ENCODE results near the gene FAM111A. TPM values are rescaled to one million over a fixed set of nuclear protein-coding genes. Genes with fewer than 3 reads are reported as not detected.
A peak's percentile ranks its signal among the peaks of the same experiment; 100 is the strongest.
"Not testable (repeated sequence)": the region's sequence is repeated elsewhere in the genome, so short reads cannot be mapped to it uniquely, and the experiment has no call there.

Gene FAM111A, protein sequence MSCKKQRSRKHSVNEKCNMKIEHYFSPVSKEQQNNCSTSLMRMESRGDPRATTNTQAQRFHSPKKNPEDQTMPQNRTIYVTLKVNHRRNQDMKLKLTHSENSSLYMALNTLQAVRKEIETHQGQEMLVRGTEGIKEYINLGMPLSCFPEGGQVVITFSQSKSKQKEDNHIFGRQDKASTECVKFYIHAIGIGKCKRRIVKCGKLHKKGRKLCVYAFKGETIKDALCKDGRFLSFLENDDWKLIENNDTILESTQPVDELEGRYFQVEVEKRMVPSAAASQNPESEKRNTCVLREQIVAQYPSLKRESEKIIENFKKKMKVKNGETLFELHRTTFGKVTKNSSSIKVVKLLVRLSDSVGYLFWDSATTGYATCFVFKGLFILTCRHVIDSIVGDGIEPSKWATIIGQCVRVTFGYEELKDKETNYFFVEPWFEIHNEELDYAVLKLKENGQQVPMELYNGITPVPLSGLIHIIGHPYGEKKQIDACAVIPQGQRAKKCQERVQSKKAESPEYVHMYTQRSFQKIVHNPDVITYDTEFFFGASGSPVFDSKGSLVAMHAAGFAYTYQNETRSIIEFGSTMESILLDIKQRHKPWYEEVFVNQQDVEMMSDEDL
- total RNA-seq = 10 to 100 TPM; 80.2 to 92.7 TPM

GRCh38 chr11:59142530-59143507 is at the start of gene FAM111A:
TSS of gene FAM111A (plus strand) at chr11:59142856. CDS start at chr11:59148873, 6,017 bp downstream.
- H3K27ac Mint-ChIP-seq = peak within 1 kb of the TSS; percentile 91
- peak within 1 kb of the TSS; percentile 96 for H3K4me3 Mint-ChIP-seq
- peak; percentile 88 for ATAC-seq (replicated peaks)
- H3K4me1 Mint-ChIP-seq = peaks cover 19% of the 10 kb centered on the region
- H3K9me3 Mint-ChIP-seq = no peaks in the 10 kb centered on the region
- H3K27me3 Mint-ChIP-seq = no peaks in the 10 kb centered on the region
- peaks cover 45% of the 10 kb centered on the region for H3K36me3 Mint-ChIP-seq (ENCODE audit: low read depth)

DNA sequence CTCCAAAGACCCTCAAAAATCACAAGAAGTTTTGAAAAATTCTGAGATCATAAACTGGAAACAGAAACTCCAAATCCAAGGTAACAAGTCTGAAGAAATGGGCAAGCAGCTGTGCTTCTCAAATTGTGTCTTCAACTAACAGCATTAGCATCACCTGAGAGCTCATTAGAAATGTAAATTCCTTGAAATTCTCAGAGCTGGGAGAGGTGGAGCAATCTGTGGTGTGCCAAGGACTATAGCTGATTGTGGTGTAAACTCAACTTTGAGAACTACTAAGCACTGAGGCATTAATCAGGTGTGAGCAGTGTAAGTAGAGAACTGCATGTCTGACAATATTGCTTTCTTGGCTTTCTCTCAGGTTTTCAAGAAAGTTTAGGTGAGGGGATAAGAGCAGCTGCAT is 49.1 kb upstream of the FAM111A start:
- H3K27me3 Mint-ChIP-seq = peaks cover 13% of the 10 kb centered on the region
- ATAC-seq (replicated peaks); H3K36me3 Mint-ChIP-seq (ENCODE audit: low read depth); H3K27ac Mint-ChIP-seq; H3K9me3 Mint-ChIP-seq; H3K4me3 Mint-ChIP-seq; H3K4me1 Mint-ChIP-seq: not testable (repeated sequence)

DNA sequence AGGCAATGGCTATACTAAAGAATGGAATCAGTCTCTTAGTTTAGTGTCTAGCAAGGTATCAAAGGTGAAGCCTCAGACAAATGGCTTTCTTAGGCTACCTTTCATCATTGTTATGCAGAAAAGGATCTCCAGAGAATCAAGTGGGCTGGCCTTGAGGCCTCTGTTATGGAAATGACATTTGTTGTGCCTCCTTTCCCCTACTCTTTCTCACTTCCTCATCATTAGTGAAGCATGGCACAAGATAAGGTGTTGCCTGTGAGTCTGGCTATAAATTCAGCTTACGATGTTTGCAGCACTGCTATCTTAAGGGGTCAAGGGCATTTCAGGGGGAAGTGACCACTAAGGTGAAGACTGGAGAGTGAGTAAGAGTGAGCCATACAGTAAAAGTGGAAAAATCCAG is 47.4 kb upstream of the FAM111A start:
- not testable (repeated sequence) for H3K36me3 Mint-ChIP-seq (ENCODE audit: low read depth); H3K4me3 Mint-ChIP-seq; ATAC-seq (replicated peaks)

GRCh38 chr11:59095972-59096575 is 46.6 kb upstream of the FAM111A start:
- not testable (repeated sequence) for H3K4me3 Mint-ChIP-seq; H3K4me1 Mint-ChIP-seq; H3K9me3 Mint-ChIP-seq; H3K36me3 Mint-ChIP-seq (ENCODE audit: low read depth); H3K27ac Mint-ChIP-seq; ATAC-seq (replicated peaks)
- peaks cover 13% of the 10 kb centered on the region for H3K27me3 Mint-ChIP-seq

More for the DNA sequence above, 47.4 kb upstream of the FAM111A start:
- not testable (repeated sequence) for H3K27ac Mint-ChIP-seq, H3K4me1 Mint-ChIP-seq, H3K9me3 Mint-ChIP-seq
- peaks cover 13% of the 10 kb centered on the region for H3K27me3 Mint-ChIP-seq

DNA sequence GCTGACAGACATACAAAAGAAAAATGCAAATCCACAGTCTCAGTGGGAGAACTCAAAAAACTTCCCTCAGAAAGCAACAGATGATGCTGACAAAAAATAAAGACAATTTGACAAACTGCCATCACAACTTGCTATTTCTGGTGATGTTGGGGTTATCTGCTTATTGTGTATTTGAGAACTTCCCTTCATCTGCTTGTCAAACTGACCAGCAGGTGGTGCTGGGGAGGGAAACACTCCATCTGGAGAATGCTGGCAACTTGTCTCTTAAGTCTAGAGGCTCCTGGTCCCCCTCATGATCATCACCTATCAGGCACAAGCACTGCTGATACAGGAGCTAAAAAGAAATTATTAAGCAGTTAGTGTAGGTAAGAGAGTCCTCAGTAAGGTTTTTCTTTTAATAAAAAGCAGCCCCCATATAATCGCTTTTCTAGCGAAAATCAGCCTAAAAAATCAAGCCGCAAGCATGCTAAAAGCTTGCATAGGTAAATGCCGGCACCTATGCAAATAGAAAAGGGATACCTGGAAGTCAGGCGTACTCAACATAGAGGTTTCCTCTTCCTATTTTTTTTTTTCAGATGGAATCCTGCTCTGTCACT is 45.4 kb upstream of the FAM111A start:
- Mint-ChIP-seq H3K9me3 (no peaks in the 10 kb centered on the region), H3K36me3 (ENCODE audit: low read depth) (no peaks in the 10 kb centered on the region), H3K27ac (no peak overlapping the region), H3K4me1 (no peaks in the 10 kb centered on the region), H3K4me3 (no peak overlapping the region), H3K27me3 (peaks cover 13% of the 10 kb centered on the region)
- peak; percentile 58 for ATAC-seq (replicated peaks)

GRCh38 chr11:59097938-59098337 is 44.7 kb upstream of the FAM111A start:
- H3K4me1 Mint-ChIP-seq = not testable (repeated sequence)

GRCh38 chr11:59102259-59102765 is 40.3 kb upstream of the FAM111A start:
- Mint-ChIP-seq H3K27ac (peak overlapping the region; percentile 5), H3K27me3 (peaks cover 9% of the 10 kb centered on the region), H3K9me3 (no peaks in the 10 kb centered on the region), H3K4me1 (peaks cover 14% of the 10 kb centered on the region), H3K4me3 (peak overlapping the region; percentile 81), H3K36me3 (ENCODE audit: low read depth) (peaks cover 5% of the 10 kb centered on the region)
- peak; percentile 46 for ATAC-seq (replicated peaks)

More at GRCh38 chr11:59097938-59098337, 44.7 kb upstream of the FAM111A start:
- not testable (repeated sequence) for ATAC-seq (replicated peaks); H3K27ac Mint-ChIP-seq; H3K9me3 Mint-ChIP-seq; H3K4me3 Mint-ChIP-seq; H3K36me3 Mint-ChIP-seq (ENCODE audit: low read depth)
- peaks cover 13% of the 10 kb centered on the region for H3K27me3 Mint-ChIP-seq

DNA sequence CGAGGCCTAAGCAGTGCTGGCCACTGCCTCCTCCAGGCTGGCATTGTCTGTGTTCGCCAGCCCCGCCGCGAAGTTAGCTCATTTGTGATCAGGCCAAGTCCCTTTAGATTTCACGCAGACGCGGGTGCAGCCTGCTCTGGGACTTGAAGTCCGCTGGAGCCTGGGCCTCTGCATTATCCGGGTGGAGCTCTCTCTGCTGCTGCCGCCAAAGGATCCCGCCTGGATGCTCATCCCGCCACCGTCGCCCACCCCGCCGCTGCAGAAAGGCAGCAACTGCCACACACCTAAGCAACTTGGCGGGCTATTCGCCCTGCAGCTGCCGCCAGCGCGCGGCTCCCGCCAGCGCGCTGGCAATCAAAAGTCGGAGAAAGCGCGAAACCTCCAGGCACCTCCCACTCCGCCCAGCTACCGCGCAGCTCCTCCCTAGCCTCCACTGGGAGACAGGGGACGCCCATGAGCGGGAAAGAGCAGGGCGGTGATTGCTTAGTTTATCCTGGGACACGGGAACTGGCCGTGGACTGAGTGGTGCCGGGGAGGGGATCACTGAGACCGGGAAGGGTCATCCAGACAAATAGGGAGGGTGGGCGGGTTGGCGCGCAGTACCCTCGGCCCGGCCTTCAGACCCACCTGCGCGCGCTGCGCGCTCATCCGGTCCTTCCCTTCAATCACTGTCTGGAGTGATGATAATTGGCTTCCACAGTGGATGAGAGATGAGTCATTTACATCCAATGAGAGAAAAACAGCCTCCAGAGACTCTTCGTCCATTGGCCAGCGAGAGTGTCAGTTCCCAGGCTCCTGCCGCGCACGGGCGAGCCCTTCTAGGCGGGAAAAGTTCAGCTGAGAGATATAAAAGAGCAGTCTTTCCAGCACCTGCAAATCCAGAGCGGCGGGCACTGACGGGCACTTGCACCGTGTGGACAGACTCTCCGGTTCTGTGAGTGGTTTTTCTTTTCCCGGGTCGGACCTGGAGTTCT is 36.0 kb upstream of the FAM111A start, which contains the start of gene FAM111B:
Gene FAM111B (plus strand): TSS at position 875 of the 974 bp plus-strand sequence. CDS start 2,389 bp downstream, outside the sequence.
- H3K4me1 Mint-ChIP-seq = peaks cover 33% of the 10 kb centered on the region
- ATAC-seq (replicated peaks) = peak; percentile 92
- H3K27me3 Mint-ChIP-seq = no peaks in the 10 kb centered on the region
- H3K9me3 Mint-ChIP-seq = no peaks in the 10 kb centered on the region
- H3K36me3 Mint-ChIP-seq (ENCODE audit: low read depth) = peaks cover 47% of the 10 kb centered on the region
- H3K4me3 Mint-ChIP-seq = peak within 1 kb of the TSS; percentile 95
- peak within 1 kb of the TSS; percentile 84 for H3K27ac Mint-ChIP-seq

DNA sequence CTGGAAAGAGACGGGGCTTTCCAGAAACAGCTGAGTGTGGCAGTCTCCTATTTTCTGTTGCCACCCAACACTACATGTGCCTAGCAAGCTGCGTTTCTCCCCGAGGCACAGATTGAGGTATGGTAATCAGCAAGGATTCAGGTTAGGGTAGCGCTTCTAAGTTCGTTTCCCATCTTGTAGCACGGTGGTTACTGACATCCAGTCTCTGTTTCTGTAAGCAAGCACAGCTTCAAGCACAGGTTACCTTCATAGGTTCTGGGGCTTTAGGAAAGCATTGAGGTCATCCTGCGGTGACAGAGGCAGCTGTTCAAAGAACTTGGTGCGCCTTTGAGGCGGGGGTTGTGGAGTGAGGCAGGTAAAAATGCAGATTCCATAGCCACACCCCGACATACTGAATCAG is 34.9 kb upstream of the FAM111A start:
- ATAC-seq (replicated peaks) = peak; percentile 27
- H3K27me3 Mint-ChIP-seq, H3K9me3 Mint-ChIP-seq: not testable (repeated sequence)
- Mint-ChIP-seq H3K4me1 (peaks cover 39% of the 10 kb centered on the region), H3K4me3 (peak overlapping the region; percentile 95), H3K36me3 (ENCODE audit: low read depth) (peaks cover 56% of the 10 kb centered on the region), H3K27ac (peak overlapping the region; percentile 84)

DNA sequence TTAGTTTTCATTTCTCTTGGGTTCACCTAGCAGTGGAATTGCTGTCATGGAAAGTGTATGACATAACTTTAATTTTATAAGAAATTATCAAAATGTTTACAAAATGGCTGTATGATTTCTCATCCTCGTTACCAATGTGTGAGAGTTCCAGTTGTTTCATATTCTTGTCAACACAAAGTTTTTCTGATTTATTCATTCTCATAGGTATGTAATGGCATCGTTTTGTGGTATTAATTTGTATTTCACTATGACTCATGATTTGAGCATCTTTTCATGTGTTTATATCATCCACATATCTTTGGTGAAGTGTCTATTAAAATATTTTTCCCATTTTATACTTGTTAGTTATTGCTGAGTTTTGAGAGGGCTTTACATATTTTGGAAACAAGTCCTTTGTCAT is 30.2 kb upstream of the FAM111A start:
- H3K27me3 Mint-ChIP-seq = no peaks in the 10 kb centered on the region
- H3K4me1 Mint-ChIP-seq = peaks cover 44% of the 10 kb centered on the region
- peaks cover 3% of the 10 kb centered on the region for H3K9me3 Mint-ChIP-seq
- ATAC-seq (replicated peaks) = no peak
- H3K36me3 Mint-ChIP-seq (ENCODE audit: low read depth) = peaks cover 93% of the 10 kb centered on the region
- H3K27ac Mint-ChIP-seq = no peak overlapping the region
- H3K4me3 Mint-ChIP-seq = no peak overlapping the region

- H3K4me1 Mint-ChIP-seq = peaks cover 35% of the 10 kb centered on the region
- no peak for ATAC-seq (replicated peaks)
Observed at GRCh38 chr11:59114344-59114743, 28.3 kb upstream of the FAM111A start.

GRCh38 chr11:59115553-59115952 is 27.1 kb upstream of the FAM111A start:
- H3K27ac Mint-ChIP-seq = no peak overlapping the region
- ATAC-seq (replicated peaks) = no peak
- H3K4me3 Mint-ChIP-seq = no peak overlapping the region
- peaks cover 80% of the 10 kb centered on the region for H3K36me3 Mint-ChIP-seq (ENCODE audit: low read depth)
- peaks cover 32% of the 10 kb centered on the region for H3K4me1 Mint-ChIP-seq
- H3K27me3 Mint-ChIP-seq = no peaks in the 10 kb centered on the region
- peaks cover 3% of the 10 kb centered on the region for H3K9me3 Mint-ChIP-seq

More at GRCh38 chr11:59114344-59114743, 28.3 kb upstream of the FAM111A start:
- no peaks in the 10 kb centered on the region for H3K27me3 Mint-ChIP-seq
- no peak overlapping the region for H3K4me3 Mint-ChIP-seq
- peak overlapping the region; percentile 4 for H3K27ac Mint-ChIP-seq
- H3K36me3 Mint-ChIP-seq (ENCODE audit: low read depth) = peaks cover 89% of the 10 kb centered on the region
- H3K9me3 Mint-ChIP-seq = peaks cover 3% of the 10 kb centered on the region
